ENCODE measurements around the gene SEPTIN10.

DNA sequence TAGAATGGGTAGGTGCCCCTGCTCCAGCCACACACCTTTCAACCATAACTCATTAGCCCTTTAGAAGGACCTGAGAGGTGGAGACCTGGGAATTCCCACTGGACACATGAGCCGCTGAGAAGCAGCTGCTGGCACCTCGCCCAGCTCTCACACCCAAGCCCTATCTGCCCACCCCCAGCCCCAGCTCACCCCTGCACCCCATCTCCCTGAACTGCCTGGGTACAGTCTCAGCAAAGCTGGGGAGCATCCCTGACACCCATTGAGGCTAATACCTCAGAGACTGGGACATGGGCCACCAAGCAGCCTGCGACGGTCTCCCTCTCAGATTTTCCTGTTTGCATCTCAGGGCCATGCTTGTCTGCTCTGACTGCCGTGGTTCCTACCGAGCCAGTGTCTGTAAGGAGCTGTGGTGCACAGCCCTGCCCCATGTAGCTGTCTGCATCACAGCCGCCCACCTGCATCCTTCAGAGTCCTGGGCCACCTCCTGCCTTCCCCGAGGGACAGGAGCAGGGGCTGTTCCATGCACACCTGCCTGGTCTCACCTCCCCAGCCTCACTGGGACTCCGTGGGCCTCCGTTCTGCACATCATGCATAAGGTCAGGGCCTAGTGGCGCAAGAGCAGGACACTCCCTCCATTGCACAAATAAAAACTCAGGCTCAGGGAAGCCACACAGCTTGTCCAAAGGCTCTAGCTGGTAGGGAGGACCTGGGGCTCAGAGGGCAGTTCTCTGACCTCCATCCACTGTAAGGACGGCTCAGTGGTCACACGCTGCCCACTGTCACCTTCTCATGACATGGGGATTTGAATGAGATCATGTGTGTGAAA is 90.0 kb downstream of the SEPTIN10 start:
- TF ChIP-seq, protein P1, sequence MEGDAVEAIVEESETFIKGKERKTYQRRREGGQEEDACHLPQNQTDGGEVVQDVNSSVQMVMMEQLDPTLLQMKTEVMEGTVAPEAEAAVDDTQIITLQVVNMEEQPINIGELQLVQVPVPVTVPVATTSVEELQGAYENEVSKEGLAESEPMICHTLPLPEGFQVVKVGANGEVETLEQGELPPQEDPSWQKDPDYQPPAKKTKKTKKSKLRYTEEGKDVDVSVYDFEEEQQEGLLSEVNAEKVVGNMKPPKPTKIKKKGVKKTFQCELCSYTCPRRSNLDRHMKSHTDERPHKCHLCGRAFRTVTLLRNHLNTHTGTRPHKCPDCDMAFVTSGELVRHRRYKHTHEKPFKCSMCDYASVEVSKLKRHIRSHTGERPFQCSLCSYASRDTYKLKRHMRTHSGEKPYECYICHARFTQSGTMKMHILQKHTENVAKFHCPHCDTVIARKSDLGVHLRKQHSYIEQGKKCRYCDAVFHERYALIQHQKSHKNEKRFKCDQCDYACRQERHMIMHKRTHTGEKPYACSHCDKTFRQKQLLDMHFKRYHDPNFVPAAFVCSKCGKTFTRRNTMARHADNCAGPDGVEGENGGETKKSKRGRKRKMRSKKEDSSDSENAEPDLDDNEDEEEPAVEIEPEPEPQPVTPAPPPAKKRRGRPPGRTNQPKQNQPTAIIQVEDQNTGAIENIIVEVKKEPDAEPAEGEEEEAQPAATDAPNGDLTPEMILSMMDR (IDR thresholded peaks at IDR 0.05), result no peak
- no peak for TF ChIP-seq POLR2A (IDR thresholded peaks at IDR 0.05)
